Sigmoid colon (tissue), 4 donors: ENCODE results near the gene PIM3.
"Not testable (repeated sequence)": the region's sequence is repeated elsewhere in the genome, so short reads cannot be mapped to it uniquely, and the experiment has no call there.

ENCODE experiments used
- EP300 ChIP-seq, 4 donors: sonication (generic); formaldehyde crosslinking; IDR thresholded peaks; one replicate each; pipeline ENCODE4 v1.6.1; 2017; ENCODE audit warnings: antibody characterized with exemption in 4 of 4
- POLR2A ChIP-seq, 2 donors: fragments of 450-650 bp; IDR thresholded peaks; one replicate each; pipeline ENCODE4 v1.6.1; 2016; ENCODE audit warnings: antibody characterized with exemption in 2 of 2, mild to moderate bottlenecking in 2 of 2, moderate library complexity in 2 of 2
- TF ChIP-seq, protein P1 (sequence below), 4 experiments: fragments of 450-650 bp in 3 of 4; fragments of 200-600 bp in 1 of 4; IDR thresholded peaks; one replicate each; pipeline ENCODE4 v1.5.1; 2016 to 2019; ENCODE audit warnings: antibody characterized with exemption in 4 of 4, mild to moderate bottlenecking in 3 of 4, moderate library complexity in 2 of 4

- TF ChIP-seq, protein P1, sequence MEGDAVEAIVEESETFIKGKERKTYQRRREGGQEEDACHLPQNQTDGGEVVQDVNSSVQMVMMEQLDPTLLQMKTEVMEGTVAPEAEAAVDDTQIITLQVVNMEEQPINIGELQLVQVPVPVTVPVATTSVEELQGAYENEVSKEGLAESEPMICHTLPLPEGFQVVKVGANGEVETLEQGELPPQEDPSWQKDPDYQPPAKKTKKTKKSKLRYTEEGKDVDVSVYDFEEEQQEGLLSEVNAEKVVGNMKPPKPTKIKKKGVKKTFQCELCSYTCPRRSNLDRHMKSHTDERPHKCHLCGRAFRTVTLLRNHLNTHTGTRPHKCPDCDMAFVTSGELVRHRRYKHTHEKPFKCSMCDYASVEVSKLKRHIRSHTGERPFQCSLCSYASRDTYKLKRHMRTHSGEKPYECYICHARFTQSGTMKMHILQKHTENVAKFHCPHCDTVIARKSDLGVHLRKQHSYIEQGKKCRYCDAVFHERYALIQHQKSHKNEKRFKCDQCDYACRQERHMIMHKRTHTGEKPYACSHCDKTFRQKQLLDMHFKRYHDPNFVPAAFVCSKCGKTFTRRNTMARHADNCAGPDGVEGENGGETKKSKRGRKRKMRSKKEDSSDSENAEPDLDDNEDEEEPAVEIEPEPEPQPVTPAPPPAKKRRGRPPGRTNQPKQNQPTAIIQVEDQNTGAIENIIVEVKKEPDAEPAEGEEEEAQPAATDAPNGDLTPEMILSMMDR (IDR thresholded peaks at IDR 0.05), result not testable (repeated sequence)
- not testable (repeated sequence) for TF ChIP-seq EP300, POLR2A (IDR thresholded peaks at IDR 0.05)
Observed at GRCh38 chr22:49945042-49945794, 15.4 kb upstream of the PIM3 start.
